ENCODE results near the gene ZFAND5. TPM values are rescaled to one million over a fixed set of nuclear protein-coding genes. Genes with fewer than 3 reads are reported as not detected.

The ZFAND5 gene
- total RNA-seq, 6 experiments from 2014 or later = 230 to 373 (median 258) TPM

- Mint-ChIP-seq H3K27ac (peak overlapping the region; percentile 97), H3K4me3 (peak overlapping the region; percentile 96), H3K27me3 (ENCODE audit: insufficient read depth) (peaks cover 11% of the 10 kb centered on the region), H3K4me1 (ENCODE audit: low read depth) (peaks cover 54% of the 10 kb centered on the region), H3K9me3 (peaks cover 4% of the 10 kb centered on the region; the same call in 1 of the 2 replicates), H3K36me3 (ENCODE audit: low read depth) (peaks cover 58% of the 10 kb centered on the region)
- peak; percentile 78 for DNase-seq
- TF ChIP-seq CTCF (IDR thresholded peaks at IDR 0.05) = no peak
These were observed 2.3 kb downstream of the ZFAND5 start for GRCh38 chr9:72362680-72363139.

- peaks cover 64% of the 10 kb centered on the region for H3K36me3 Mint-ChIP-seq (ENCODE audit: low read depth)
- TF ChIP-seq CTCF (IDR thresholded peaks at IDR 0.05) = no peak
- peak overlapping the region; percentile 96 for H3K4me3 Mint-ChIP-seq
- no peak for DNase-seq
- H3K4me1 Mint-ChIP-seq (ENCODE audit: low read depth) = peaks cover 60% of the 10 kb centered on the region
- peaks cover 11% of the 10 kb centered on the region for H3K27me3 Mint-ChIP-seq (ENCODE audit: insufficient read depth)
- peak overlapping the region; percentile 97 for H3K27ac Mint-ChIP-seq
- H3K9me3 Mint-ChIP-seq = peaks cover 4% of the 10 kb centered on the region; the same call in 1 of the 2 replicates
These were observed 2.9 kb downstream of the ZFAND5 start for GRCh38 chr9:72362118-72362531.

GRCh38 chr9:72361217-72361616, 3.8 kb downstream of the ZFAND5 start:
- TF ChIP-seq CTCF (IDR thresholded peaks at IDR 0.05) = no peak
- peaks cover 4% of the 10 kb centered on the region; the same call in 1 of the 2 replicates for H3K9me3 Mint-ChIP-seq
- H3K4me1 Mint-ChIP-seq (ENCODE audit: low read depth) = peaks cover 69% of the 10 kb centered on the region
- no peak for DNase-seq
- H3K36me3 Mint-ChIP-seq (ENCODE audit: low read depth) = peaks cover 73% of the 10 kb centered on the region
- peak overlapping the region; percentile 96 for H3K4me3 Mint-ChIP-seq
- peak overlapping the region; percentile 61 for H3K27ac Mint-ChIP-seq
- peaks cover 11% of the 10 kb centered on the region for H3K27me3 Mint-ChIP-seq (ENCODE audit: insufficient read depth)

- Mint-ChIP-seq H3K9me3 (peaks cover 4% of the 10 kb centered on the region; the same call in 1 of the 2 replicates), H3K27ac (peak overlapping the region; percentile 61), H3K27me3 (ENCODE audit: insufficient read depth) (peaks cover 8% of the 10 kb centered on the region), H3K4me3 (peak overlapping the region; percentile 96), H3K4me1 (ENCODE audit: low read depth) (peaks cover 70% of the 10 kb centered on the region), H3K36me3 (ENCODE audit: low read depth) (peaks cover 82% of the 10 kb centered on the region)
- TF ChIP-seq CTCF (IDR thresholded peaks at IDR 0.05) = no peak
- DNase-seq = no peak
These were observed 4.7 kb downstream of the ZFAND5 start for GRCh38 chr9:72360324-72360723.

- Mint-ChIP-seq H3K27ac (peak overlapping the region; percentile 78), H3K27me3 (ENCODE audit: insufficient read depth) (peaks cover 11% of the 10 kb centered on the region), H3K4me3 (peak overlapping the region; percentile 96), H3K36me3 (ENCODE audit: low read depth) (peaks cover 90% of the 10 kb centered on the region), H3K4me1 (ENCODE audit: low read depth) (peaks cover 99% of the 10 kb centered on the region), H3K9me3 (no peaks in the 10 kb centered on the region)
- no peak for TF ChIP-seq CTCF (IDR thresholded peaks at IDR 0.05)
- DNase-seq = peak; percentile 58
These were observed 8.9 kb downstream of the ZFAND5 start for GRCh38 chr9:72356041-72356582.

Data from HFFc6 (cell line).